Heart right ventricle (tissue), 16 donors: ENCODE results near the gene PAQR7. TPM values are rescaled to one million over a fixed set of nuclear protein-coding genes. Genes with fewer than 3 reads are reported as not detected.

Source experiments
- ATAC-seq, 8 donors: fragments of 200-7000 bp; cut with Tn5 transposase; one replicate each; pipeline ENCODE4 v1.9.1; 2020; ENCODE audit warnings: mild to moderate bottlenecking in 8 of 8, moderate library complexity in 8 of 8, moderate number of reproducible peaks in 1 of 8
- DNase-seq, 2 donors: peaks; one replicate each; pipeline ENCODE4 v3.0.0-alpha.2; 2020
- H3K27ac ChIP-seq, 10 donors: fragments of 200-600 bp; sonication (generic) in 2 of 10; one replicate each; pipeline versions ENCODE4 v1.5.0 to v1.8.0; 2020 to 2022; ENCODE audit warnings: mild to moderate bottlenecking in 3 of 10
- H3K27me3 ChIP-seq, 7 donors: fragments of 200-600 bp; one replicate each; pipeline ENCODE4 v1.8.0; 2021 to 2022; ENCODE audit warnings: mild to moderate bottlenecking in 2 of 7
- H3K36me3 ChIP-seq, 9 donors: fragments of 200-600 bp; sonication (generic) in 1 of 9; one replicate each; pipeline versions ENCODE4 v1.5.0 to v1.8.0; 2020 to 2022; ENCODE audit warnings: mild to moderate bottlenecking in 2 of 9
- H3K4me1 ChIP-seq, 9 donors: fragments of 200-600 bp; sonication (generic) in 1 of 9; one replicate each; pipeline versions ENCODE4 v1.5.0 to v1.8.0; 2020 to 2022; ENCODE audit warnings: mild to moderate bottlenecking in 4 of 9
- H3K4me3 ChIP-seq, 10 donors: fragments of 200-600 bp; sonication (generic) in 2 of 10; one replicate each; pipeline versions ENCODE4 v1.5.0 to v1.8.0; 2020 to 2022; ENCODE audit warnings: mild to moderate bottlenecking in 7 of 10, moderate library complexity in 2 of 10
- H3K9me3 ChIP-seq, 11 donors: fragments of 200-600 bp in 10 of 11; sonication (generic) in 2 of 11; one replicate each; pipeline versions ENCODE4 v1.5.0 to v1.8.0; 2013 to 2022; ENCODE audit warnings: mild to moderate bottlenecking in 2 of 11, control low read depth in 1 of 11, moderate library complexity in 1 of 11
- WGBS, 2 donors: extraction: QIAGEN DNeasy Blood & Tissue Kit; methylation state at CpG; one replicate each; pipeline ENCODE4 v1.1.7; 2013; ENCODE audit warnings: inconsistent platforms in 1 of 2; 5-methylcytosine and 5-hydroxymethylcytosine counted together
- intact Hi-C, 10 donors: fragments of 100-400 bp; cut with DNase I; formaldehyde crosslinking; loops; one replicate each; pipeline versions ENCODE4 v1.11.1 to v1.14.2; 2022
- polyA plus RNA-seq, 2 donors: library from polyadenylated mRNA; stranded (reverse); fragments of 200-250 nt; gene quantifications; one replicate each; pipeline ENCODE4 v1.2.3, GENCODE V29; 2013
- total RNA-seq, 10 donors: library from RNA; stranded (reverse); fragmentation: NEBNext Ultra II Directional in 3 of 10; extraction: Animal tissue kit (Norgen Biotek cat#: 25700) in 3 of 10; gene quantifications; one replicate each; pipeline versions ENCODE4 v1.2.1 to v1.2.4, GENCODE V29; 2021 to 2023
- TF ChIP-seq, protein P1 (sequence below), 9 donors: fragments of 200-600 bp; sonication (generic) in 2 of 9; IDR thresholded peaks; one replicate each; pipeline versions ENCODE4 v1.5.0 to v1.8.0; 2021 to 2022; ENCODE audit warnings: antibody characterized with exemption in 9 of 9, mild to moderate bottlenecking in 5 of 9, moderate library complexity in 1 of 9
- donor health status: Arrhythmogenic right ventricular cardiomyopathy.
- donor health status: ischemic (EF 13 %, LVEDD 7.1; RV severe dilation, severe dysfunction).
- donor health status: healthy with polysubstance abuse.
- donor health status: DM: no; HTN: yes; CAD: no.
- donor health status: DM: no; HTN: no; CAD: no.
- donor health status: ischemic (EF 25% LVEDD 6.9; RV normal size, moderate dysfunction).
- donor health status: ischemic (EF 25% LVEDD 5.7; RV mildly dilated, moderate dysfunction).
- donor health status: healthy.
- donor health status: DM: yes; HTN: yes; CAD: no.
- donor health status: Ischemic cardiomyopathy.
- donor health status: ischemic (EF 35%, LVEDD 5.7; RV mildly dilated, moderate dysfunction).
- donor health status: nonischemic (EF 11% LVEDD 7.7; RV severe dilation, severe dysfunction).
- donor health status: DM: yes; HTN: yes; CAD: no.
- donor health status: PGD.
- donor health status: ischemic (EF 29% LVEDD 5.4; RV normal size, mild dysfunction).
- donor health status: nonischemic (EF 23%, LVEDD 6.1; RV moderate dilation, normal function).

Gene PAQR7
- total and polyA plus RNA-seq, 12 donors, result 1.2 to 3.8 (median 2.1) TPM

GRCh38 chr1:25914074-25914995 is 38.8 kb upstream of the PAQR7 start:
- peaks cover 0 to 10% (median 4%) of the 10 kb centered on the region in 9 donors for H3K4me1 ChIP-seq
- intact Hi-C loops, result no loop called here
- peak in 6 of 8 donors; percentile 36 to 84 (median 76) for ATAC-seq
- DNase-seq, result peak in 1 of 2 donors; percentile 39
- no peaks in the 10 kb centered on the region for H3K27me3 ChIP-seq
- 88% methylated on average over 3 of the region's 3 CpGs for WGBS, 2 donors
- TF ChIP-seq, protein P1, sequence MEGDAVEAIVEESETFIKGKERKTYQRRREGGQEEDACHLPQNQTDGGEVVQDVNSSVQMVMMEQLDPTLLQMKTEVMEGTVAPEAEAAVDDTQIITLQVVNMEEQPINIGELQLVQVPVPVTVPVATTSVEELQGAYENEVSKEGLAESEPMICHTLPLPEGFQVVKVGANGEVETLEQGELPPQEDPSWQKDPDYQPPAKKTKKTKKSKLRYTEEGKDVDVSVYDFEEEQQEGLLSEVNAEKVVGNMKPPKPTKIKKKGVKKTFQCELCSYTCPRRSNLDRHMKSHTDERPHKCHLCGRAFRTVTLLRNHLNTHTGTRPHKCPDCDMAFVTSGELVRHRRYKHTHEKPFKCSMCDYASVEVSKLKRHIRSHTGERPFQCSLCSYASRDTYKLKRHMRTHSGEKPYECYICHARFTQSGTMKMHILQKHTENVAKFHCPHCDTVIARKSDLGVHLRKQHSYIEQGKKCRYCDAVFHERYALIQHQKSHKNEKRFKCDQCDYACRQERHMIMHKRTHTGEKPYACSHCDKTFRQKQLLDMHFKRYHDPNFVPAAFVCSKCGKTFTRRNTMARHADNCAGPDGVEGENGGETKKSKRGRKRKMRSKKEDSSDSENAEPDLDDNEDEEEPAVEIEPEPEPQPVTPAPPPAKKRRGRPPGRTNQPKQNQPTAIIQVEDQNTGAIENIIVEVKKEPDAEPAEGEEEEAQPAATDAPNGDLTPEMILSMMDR (IDR thresholded peaks at IDR 0.05), result no peak
- no peaks in the 10 kb centered on the region for H3K36me3 ChIP-seq
- no peaks in the 10 kb centered on the region for H3K9me3 ChIP-seq
- H3K4me3 ChIP-seq, result no peak overlapping the region
- peak overlapping the region in 6 of 10 donors; percentile 12 to 67 (median 44) for H3K27ac ChIP-seq

DNA sequence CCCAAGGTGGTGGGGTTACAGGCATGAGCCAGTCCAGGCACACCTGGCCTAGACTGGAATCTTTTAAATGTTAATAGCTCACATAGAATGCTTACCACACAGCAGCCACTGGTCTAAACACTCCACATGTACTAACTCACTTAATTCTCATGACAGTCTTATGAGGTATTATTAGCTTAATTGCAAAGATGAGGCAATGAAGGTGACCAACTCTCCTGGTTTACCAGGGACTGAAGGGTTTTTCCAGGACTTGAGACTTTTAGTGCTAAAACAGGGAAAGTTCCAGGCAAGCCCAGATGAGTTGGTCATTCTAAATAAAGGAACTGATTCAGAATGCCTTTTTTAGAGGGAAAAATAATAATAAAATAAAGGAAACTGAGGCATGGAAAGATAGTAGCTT is 37.7 kb upstream of the PAQR7 start:
- Histone ChIP-seq H3K4me1 (peaks cover 0 to 6% (median 4%) of the 10 kb centered on the region in 9 donors), H3K36me3 (no peaks in the 10 kb centered on the region), H3K27me3 (no peaks in the 10 kb centered on the region), H3K4me3 (no peak overlapping the region), H3K9me3 (no peaks in the 10 kb centered on the region), H3K27ac (no peak overlapping the region)
- ATAC-seq, result no peak
- no peak for DNase-seq
- TF ChIP-seq, protein P1 (IDR thresholded peaks at IDR 0.05), result no peak
- intact Hi-C loops, result no loop called here

DNA sequence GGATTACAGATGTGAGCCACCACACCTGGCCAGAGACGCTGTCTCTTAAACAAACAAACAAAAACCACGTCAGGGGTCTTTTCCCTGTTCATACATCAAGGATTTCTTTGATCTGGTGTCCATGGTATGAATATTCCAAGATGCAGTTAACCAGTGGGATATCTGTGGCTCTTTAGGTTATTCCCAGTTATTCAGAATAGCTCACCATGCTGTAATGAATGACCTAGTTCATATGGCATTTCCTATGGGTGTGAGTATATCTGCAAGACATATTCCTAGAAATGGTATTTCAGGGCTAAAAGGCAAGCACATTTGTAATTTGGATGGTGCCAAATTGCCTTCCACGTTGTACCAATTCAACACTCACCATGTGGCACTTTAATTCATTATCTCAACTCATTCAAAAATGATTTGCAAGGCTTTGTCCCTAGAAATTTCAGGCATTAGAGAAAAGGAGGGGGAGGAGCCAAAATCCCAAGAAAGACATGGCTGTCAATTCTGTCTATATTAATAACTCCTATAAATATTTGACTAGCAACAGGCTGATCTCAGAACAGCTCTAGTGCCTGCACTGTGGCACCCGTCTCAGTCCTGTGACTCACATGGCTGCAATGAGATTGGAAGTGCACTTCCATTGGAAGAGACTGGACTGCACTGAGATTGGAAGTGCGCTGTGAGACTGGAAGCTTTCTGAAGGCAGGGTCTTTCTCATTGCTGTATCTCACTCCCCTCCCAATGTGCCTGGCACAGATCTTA is 36.7 kb upstream of the PAQR7 start:
- H3K27me3 ChIP-seq, result no peaks in the 10 kb centered on the region
- TF ChIP-seq, protein P1 (IDR thresholded peaks at IDR 0.05), result no peak
- no peak overlapping the region for H3K4me3 ChIP-seq
- H3K4me1 ChIP-seq, result peaks cover 0 to 9% (median under 1%) of the 10 kb centered on the region in 9 donors
- no peaks in the 10 kb centered on the region for H3K9me3 ChIP-seq
- no peaks in the 10 kb centered on the region for H3K36me3 ChIP-seq
- 71 to 77% methylated on average over 5 of the region's 5 CpGs for WGBS, 2 donors
- intact Hi-C loops, result no loop called here
- DNase-seq (no peak), ATAC-seq (peak in 1 of 8 donors; percentile 48)
- no peak overlapping the region for H3K27ac ChIP-seq

DNA sequence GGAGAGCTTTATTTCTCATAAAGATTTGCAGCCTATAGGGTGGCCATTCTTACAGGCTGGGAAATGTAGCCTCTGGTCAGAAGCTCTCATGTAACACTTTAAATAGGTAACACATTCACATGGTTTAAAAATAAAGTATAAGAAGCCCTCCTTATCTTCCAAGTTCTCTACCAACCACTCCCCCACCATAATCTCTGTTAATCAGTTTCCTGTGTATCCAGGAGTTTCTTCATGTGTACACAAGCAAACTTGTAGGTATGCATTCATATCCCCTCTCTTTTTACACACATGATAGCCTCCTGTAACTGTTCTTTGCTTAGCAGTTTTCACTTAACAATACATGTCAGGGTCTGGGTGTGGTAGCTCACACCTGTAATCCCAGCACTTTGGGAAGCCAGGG is 35.7 kb upstream of the PAQR7 start:
- Histone ChIP-seq H3K27me3 (no peaks in the 10 kb centered on the region), H3K4me3 (no peak overlapping the region), H3K27ac (no peak overlapping the region), H3K4me1 (peaks cover 5 to 15% (median 10%) of the 10 kb centered on the region in 9 donors), H3K9me3 (no peaks in the 10 kb centered on the region), H3K36me3 (no peaks in the 10 kb centered on the region)
- ATAC-seq (no peak), DNase-seq (no peak)
- TF ChIP-seq, protein P1 (IDR thresholded peaks at IDR 0.05), result no peak
- intact Hi-C loops, result no loop called here
